ENCODE results near the gene ITPK1.

- TF ChIP-seq REST (IDR thresholded peaks at IDR 0.05; ENCODE audit: insufficient read depth in 1 of 2, low read depth in 2 of 2, low read length in 2 of 2): no peak
- no peak for TF ChIP-seq POLR2AphosphoS5 (IDR thresholded peaks at IDR 0.05; ENCODE audit: low read depth, low read length)
These were observed 190.3 kb downstream of the ITPK1 start for GRCh38 chr14:92925446-92925845.

Measured in PFSK-1 (cell line).